HG02970 (cell line): Measurements from ENCODE around the gene SELENOV.

ENCODE experiments used
- ATAC-seq: cut with Tn5 transposase; IDR thresholded peaks from one replicate; pipeline ENCODE4 v1.9.1; 2021; ENCODE audit warnings: mild to moderate bottlenecking, moderate library complexity, moderate number of reproducible peaks; ENCODE audit not compliant: unreplicated experiment, low FRiP score

The SELENOV gene

DNA sequence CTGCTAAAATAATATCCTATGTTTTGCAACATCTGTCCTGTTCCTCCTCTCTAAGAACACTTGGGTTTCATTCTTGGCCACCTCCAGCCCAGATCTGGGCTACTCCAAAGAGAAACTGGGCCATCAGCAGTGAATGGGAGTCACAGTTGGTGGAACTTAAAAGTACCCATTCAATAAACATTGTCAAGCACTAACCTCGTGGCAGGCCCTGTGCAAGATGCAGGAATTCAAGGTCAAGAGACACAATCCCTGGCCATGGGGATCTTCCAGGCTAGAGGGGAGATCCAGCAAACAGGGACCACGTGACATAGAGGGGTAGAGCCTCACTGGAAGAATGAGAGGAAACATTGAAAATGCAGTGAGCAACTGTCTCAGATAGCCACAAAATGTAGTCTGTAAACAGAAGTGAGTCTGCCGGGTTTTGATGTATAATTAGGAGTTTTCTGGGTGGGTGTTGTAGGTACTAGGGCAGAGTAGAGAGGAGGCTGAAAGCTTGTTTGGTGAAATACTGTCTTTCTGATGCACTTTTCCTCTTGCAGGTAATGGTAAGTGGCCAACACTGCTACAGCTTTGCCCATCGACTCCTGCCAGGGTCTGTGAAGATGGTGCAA is 39.9 kb downstream of the SELENOV start:
- no peak for ATAC-seq

DNA sequence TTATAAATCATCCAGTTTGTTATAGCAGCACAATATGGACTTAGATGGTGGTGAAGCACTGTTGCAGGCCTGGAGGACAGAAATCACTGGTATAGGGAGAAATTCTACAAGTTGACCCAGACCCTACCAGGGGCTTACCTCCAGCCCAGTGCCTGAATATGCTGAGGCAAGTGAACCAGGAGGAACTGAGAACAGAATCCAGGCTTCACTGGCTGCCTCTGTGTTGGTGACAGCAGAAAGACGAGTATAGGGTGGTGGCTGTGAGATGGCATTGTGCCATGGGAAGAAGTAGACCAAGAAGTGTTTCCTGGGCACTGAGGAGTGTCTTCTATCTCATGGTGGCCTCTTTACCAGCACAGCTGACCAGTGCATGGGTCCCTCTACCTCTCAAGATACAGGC is 40.9 kb downstream of the SELENOV start:
- ATAC-seq, result no peak

DNA sequence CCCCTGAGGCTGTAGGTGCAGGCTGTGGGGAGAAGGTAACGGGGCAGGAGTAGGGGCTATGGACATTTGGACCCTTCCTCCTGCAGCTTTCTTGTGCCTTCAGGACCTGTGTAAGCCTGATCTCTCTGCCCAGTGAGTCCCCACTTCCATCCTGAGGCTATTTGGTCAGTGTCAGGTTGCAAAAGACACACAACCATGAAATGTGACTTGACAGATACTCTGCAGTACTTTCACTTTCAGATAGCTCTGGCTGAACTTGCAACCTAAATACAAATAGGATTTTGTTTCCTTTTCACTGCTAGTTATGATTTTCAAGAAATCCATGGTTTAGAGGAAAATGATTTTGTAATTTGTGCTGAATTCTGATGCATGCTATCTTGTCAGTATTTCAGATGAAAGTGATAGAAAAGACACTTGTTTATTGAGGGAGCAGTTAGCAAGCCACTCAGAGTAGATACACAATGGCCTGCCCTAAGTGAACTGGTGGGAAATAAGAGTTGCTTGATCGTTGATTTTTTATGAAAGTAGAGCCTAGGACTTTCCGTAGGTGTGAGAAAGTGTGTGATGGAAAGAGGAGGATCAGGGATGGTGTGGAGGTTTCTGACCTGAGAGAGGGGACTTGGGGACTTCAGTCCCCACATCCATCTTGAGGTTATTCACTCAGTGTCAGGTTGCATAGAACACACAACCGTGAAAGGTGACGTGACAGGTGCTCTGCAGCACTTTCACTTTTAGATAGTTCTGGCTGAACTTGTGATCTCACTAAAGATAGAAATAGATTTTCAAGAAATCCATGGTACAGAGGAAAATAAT is 43.1 kb downstream of the SELENOV start:
- ATAC-seq, result no peak

DNA sequence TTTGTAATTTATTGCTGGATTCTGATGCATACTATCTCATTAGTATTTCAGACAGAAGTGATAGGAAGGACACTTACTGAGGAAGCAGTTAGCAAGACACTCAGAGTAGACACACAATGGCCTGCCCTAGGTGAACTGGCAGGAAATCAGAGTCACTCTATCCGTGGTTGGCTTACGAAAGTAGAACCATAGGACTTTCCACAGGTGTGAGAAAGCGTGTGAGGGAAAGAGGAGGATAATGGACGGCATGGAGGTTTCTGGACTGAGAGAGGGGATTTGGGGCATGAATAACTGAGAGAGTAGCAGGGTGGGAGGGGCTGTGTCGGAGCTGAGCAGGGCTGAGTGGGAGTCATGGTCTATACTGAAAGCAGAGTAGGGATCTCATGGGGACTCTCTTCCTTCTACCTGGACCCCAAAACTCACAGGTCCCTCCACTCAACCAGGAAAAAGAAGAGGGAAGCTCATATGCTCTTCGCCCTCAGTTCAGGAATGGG is 43.7 kb downstream of the SELENOV start:
- no peak for ATAC-seq

DNA sequence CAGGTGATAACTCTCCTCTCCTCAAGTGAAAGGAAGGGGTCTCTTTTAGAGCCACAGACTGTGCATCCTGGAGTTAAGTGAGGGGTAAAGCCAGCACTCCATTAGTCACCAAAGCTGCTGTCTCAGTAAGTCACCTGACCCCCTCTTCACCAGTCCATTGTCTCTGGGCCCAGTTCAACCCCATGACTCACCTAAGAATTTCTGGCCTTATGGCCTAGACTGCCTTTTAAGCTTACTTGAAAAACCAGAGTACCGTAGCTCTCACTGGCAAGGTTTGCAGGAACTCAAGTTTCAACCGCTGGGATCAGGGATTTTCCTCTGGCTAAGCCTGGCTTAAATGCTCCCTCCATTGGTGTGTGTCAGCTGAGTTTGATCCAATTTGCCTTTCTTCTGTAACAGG is 48.5 kb downstream of the SELENOV start:
- no peak for ATAC-seq

DNA sequence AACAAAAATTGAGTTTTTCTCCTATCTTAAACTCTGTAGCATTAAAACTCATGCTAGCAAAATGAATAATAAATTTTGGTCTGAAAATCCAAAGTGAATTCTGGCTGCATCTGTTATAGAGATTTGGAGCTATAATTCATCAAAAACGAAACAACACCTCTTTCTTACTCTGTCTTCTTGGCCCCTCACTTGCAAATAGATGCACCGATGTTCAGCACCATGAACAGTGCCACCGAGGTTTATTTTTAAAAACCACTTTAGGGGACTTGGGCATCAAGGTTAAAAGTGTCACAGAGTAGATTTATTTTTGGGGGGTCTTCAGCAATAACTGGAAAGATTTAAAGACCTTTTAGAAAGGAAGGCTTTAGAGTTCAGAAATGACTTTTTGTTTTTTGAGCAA is 51.1 kb downstream of the SELENOV start:
- ATAC-seq, result no peak

DNA sequence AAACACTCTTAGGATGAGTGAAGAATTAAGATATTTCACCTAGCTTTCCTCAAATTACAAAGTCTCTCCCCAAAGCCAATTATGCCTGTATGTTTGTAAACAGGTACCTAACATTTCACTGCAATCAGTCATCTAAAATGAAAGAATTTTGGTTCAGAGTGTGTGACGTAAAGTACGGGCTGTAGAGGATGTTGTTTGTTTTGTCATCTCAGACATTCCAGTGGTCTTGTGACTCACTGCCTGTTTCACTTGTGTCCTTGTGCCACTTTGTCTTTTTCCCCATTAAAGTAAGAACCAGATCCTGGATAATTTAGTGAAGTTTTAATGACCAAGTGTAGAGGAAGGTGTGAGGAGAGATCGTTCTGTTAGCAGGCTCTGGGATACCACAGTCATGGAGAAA is 53.7 kb downstream of the SELENOV start:
- no peak for ATAC-seq
